IMR-90 (cell line): ENCODE results near the gene PRSS33. TPM values are rescaled to one million over a fixed set of nuclear protein-coding genes. Genes with fewer than 3 reads are reported as not detected.

Source experiments
- ATAC-seq: fragments of 200-7000 bp; cut with Tn5 transposase; 2 replicates; pipeline ENCODE4 v1.9.1; 2020; ENCODE audit warnings: low read depth, mild to moderate bottlenecking, moderate library complexity
- BruUV-seq: library from RNA; stranded (reverse); fragments of 400-500 nt; replicated peaks from 2 replicates; lab custom pipeline; 2021; lab: Mats Ljungman, UMichigan
- CTCF ChIA-PET: fragments of 300-600 bp; formaldehyde crosslinking; extraction: SDS; loops from one replicate; lab custom pipeline; 2021; ENCODE audit warnings: antibody characterized with exemption; lab: Yijun Ruan, JAX
- POLR2A ChIA-PET: fragments of 300-600 bp; sonication (Branson Sonifier 250); formaldehyde crosslinking; loops from one replicate; lab custom pipeline; 2022; ENCODE audit warnings: antibody characterized with exemption; ENCODE audit not compliant: unreplicated experiment; lab: Charles Lee
- DNase-seq: peaks from one replicate; pipeline ENCODE4 v3.0.0; 2013
- H2AFZ ChIP-seq: replicated peaks from 2 replicates; pipeline ENCODE3; 2013; ENCODE audit warnings: low read length, mild to moderate bottlenecking; ENCODE audit not compliant: poor library complexity
- H2AK5ac ChIP-seq: 2 replicates; pipeline ENCODE4 v1.6.1; 2013; ENCODE audit warnings: low read depth, low read length, inconsistent platforms
- H2AK9ac ChIP-seq: replicated peaks from 2 replicates; pipeline ENCODE3; 2013; ENCODE audit warnings: mild to moderate bottlenecking, low read depth, low read length, moderate library complexity; ENCODE audit not compliant: poor library complexity
- H2BK120ac ChIP-seq: 2 replicates; pipeline ENCODE4 v1.6.1; 2013; ENCODE audit warnings: low read depth, low read length, inconsistent platforms
- H2BK15ac ChIP-seq: 3 replicates; pipeline ENCODE4 v1.6.1; 2013; ENCODE audit warnings: low read depth, low read length, inconsistent platforms
- H2BK20ac ChIP-seq: 2 replicates; pipeline ENCODE4 v1.6.1; 2013; ENCODE audit warnings: low read depth, mild to moderate bottlenecking, inconsistent platforms, low read length, moderate library complexity
- H2BK5ac ChIP-seq: 2 replicates; pipeline ENCODE4 v1.6.1; 2013; ENCODE audit warnings: mild to moderate bottlenecking, low read depth, low read length, inconsistent platforms; ENCODE audit not compliant: poor library complexity, severe bottlenecking
- H3K14ac ChIP-seq: replicated peaks from 2 replicates; pipeline ENCODE4 v1.6.1; 2013; ENCODE audit warnings: low read depth, low read length, inconsistent platforms
- H3K18ac ChIP-seq: 2 replicates; pipeline ENCODE4 v1.6.1; 2013; ENCODE audit warnings: low read depth, low read length, control low read depth
- H3K23ac ChIP-seq: 2 replicates; pipeline ENCODE4 v1.6.1; 2013; ENCODE audit warnings: low read depth, low read length, inconsistent platforms
- H3K27ac ChIP-seq: 2 replicates; pipeline ENCODE4 v1.5.1; 2013; ENCODE audit warnings: mild to moderate bottlenecking, control low read depth, low read length; ENCODE audit not compliant: insufficient read depth
- H3K27me3 ChIP-seq: 2 replicates; pipeline ENCODE4 v1.6.1; 2013; ENCODE audit warnings: low read length; ENCODE audit not compliant: control insufficient read depth, insufficient read depth
- H3K36me3 ChIP-seq: 2 replicates; pipeline ENCODE4 v1.6.1; 2013; ENCODE audit warnings: low read length, mixed read lengths; ENCODE audit not compliant: control insufficient read depth, insufficient read depth
- H3K4ac ChIP-seq: 2 replicates; pipeline ENCODE4 v1.6.1; 2013; ENCODE audit warnings: low read depth, low read length, inconsistent platforms
- H3K4me1 ChIP-seq: 2 replicates; pipeline ENCODE4 v1.6.1; 2013; ENCODE audit warnings: low read length, mixed read lengths; ENCODE audit not compliant: control insufficient read depth, insufficient read depth
- H3K4me2 ChIP-seq: 2 replicates; pipeline ENCODE4 v1.6.1; 2013; ENCODE audit warnings: low read depth, mild to moderate bottlenecking, control low read depth, low read length, moderate library complexity
- H3K4me3 ChIP-seq: 2 replicates; pipeline ENCODE4 v1.5.1; 2013; ENCODE audit warnings: low read depth, mild to moderate bottlenecking, control low read depth, low read length, moderate library complexity; ENCODE audit not compliant: insufficient read depth
- H3K56ac ChIP-seq: 2 replicates; pipeline ENCODE4 v1.6.1; 2013; ENCODE audit warnings: low read length, inconsistent platforms; ENCODE audit not compliant: insufficient read depth; ENCODE audit errors: extremely low read depth
- H3K79me1 ChIP-seq, 2 experiments: 2 replicates each; pipeline ENCODE4 v1.6.1; 2013; ENCODE audit warnings: low read length in 2 of 2, inconsistent platforms in 1 of 2, low read depth in 1 of 2
- H3K9ac ChIP-seq: 2 replicates; pipeline ENCODE4 v1.6.1; 2013; ENCODE audit warnings: low read depth, low read length, control low read depth
- H3K9me1 ChIP-seq: 2 replicates; pipeline ENCODE4 v1.6.1; 2013; ENCODE audit warnings: low read length, inconsistent platforms; ENCODE audit not compliant: insufficient read depth
- H3K9me3 ChIP-seq: 2 replicates; pipeline ENCODE4 v1.6.1; 2013; ENCODE audit warnings: low read length; ENCODE audit not compliant: control insufficient read depth, insufficient read depth
- H4K20me1 ChIP-seq: 2 replicates; pipeline ENCODE4 v1.6.1; 2013; ENCODE audit warnings: low read length, inconsistent platforms; ENCODE audit not compliant: insufficient read depth
- H4K5ac ChIP-seq: 2 replicates; pipeline ENCODE4 v1.6.1; 2013; ENCODE audit warnings: mild to moderate bottlenecking, low read depth, low read length, control low read depth
- H4K8ac ChIP-seq, 2 experiments: 2 replicates each; pipeline ENCODE4 v1.6.1; 2013; ENCODE audit warnings: low read depth in 2 of 2, low read length in 2 of 2, control low read depth in 1 of 2, inconsistent platforms in 1 of 2
- H4K91ac ChIP-seq: 2 replicates; pipeline ENCODE4 v1.6.1; 2013; ENCODE audit warnings: low read depth, low read length, inconsistent platforms; ENCODE audit not compliant: insufficient read depth
- BHLHE40 ChIP-seq: fragments of 150-350 bp; IDR thresholded peaks from 2 replicates; pipeline ENCODE4 v1.6.1; 2016; ENCODE audit warnings: mild to moderate bottlenecking, low read depth, low read length
- MAFK ChIP-seq: IDR thresholded peaks from 2 replicates; pipeline ENCODE4 v1.6.1; 2012; ENCODE audit warnings: low read depth, low read length, improper control_type of control experiment
- RCOR1 ChIP-seq: IDR thresholded peaks from 2 replicates; pipeline ENCODE4 v1.6.1; 2012; ENCODE audit warnings: mild to moderate bottlenecking, low read length, improper control_type of control experiment; ENCODE audit not compliant: insufficient replicate concordance
- SMC3 ChIP-seq: fragments of 150-350 bp; IDR thresholded peaks from 2 replicates; pipeline ENCODE4 v1.6.1; 2016; ENCODE audit warnings: low read depth, mild to moderate bottlenecking, antibody characterized with exemption, low read length, moderate library complexity
- WGBS, 2 experiments: methylation state at CpG; one replicate each; pipeline versions ENCODE4 v1.1.5 to v1.1.7; 2013; ENCODE audit warnings: missing lambda C conversion rate in 2 of 2; ENCODE audit not compliant: insufficient read length in 1 of 2; ENCODE audit errors: extremely low coverage in 2 of 2; 5-methylcytosine and 5-hydroxymethylcytosine counted together
- dilution Hi-C: fragments of 300-500 bp; cut with HindIII; formaldehyde crosslinking; loops from one replicate; pipeline ENCODE4 v1.14.3; 2018; ENCODE audit warnings: low sequenced_read_pairs; ENCODE audit not compliant: unreplicated experiment
- in situ Hi-C: fragments of 300-500 bp; cut with MboI; formaldehyde crosslinking; loops from 3 replicates; pipeline ENCODE4 v1.14.3; 2019; ENCODE audit warnings: low sequenced_read_pairs, inconsistent platforms, mixed read lengths
- intact Hi-C: fragments of 100-400 bp; cut with micrococcal nuclease; formaldehyde crosslinking; loops from 2 replicates; pipeline ENCODE4 v1.10.0; 2022
- polyA plus RNA-seq, 3 experiments: library from polyadenylated mRNA; depleted of rRNA; stranded (reverse); fragments of >200 nt; gene quantifications; 2 replicates each; pipeline ENCODE4 v1.2.3, GENCODE V29; 2012; ENCODE audit warnings: low replicate concordance in 1 of 3
- total RNA-seq: library from RNA; depleted of rRNA; stranded (reverse); fragments of >200 nt; gene quantifications from 2 replicates; pipeline ENCODE4 v1.2.3, GENCODE V29; 2012

The PRSS33 gene
- total and polyA plus RNA-seq, 2 of the 4 experiments (the other 2 are of a cell fraction): not detected

DNA sequence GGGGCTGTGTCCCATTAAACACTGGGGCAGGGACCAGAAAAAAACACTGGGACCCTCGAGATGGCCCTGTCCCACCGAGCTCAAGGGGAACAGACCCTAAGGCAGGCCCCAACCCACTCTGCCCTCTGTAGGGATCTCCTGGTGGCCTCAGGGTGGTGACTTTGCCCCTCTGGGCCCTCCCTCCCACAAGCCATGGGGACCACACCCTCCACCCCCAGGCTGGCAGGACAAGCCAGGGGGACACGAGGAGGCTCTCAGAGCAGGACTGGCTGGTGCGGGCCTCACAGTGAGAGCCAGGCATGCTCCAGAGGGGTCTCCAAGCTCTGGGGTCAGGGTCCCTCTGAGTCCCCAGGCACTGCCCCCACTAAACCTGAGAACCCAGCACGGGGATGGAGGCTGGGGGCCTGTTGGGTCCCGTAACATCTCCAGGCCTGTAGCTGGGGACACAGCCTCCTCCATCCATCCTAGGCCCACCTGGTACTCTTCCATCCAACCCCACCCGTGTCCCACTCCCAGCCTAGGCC, 49.4 kb downstream of the PRSS33 start:
- no TSS peak for BruUV-seq
- intact Hi-C loops: no loop called here
- no peaks in the 10 kb centered on the region for H3K9me1 ChIP-seq
- in situ Hi-C loops: no loop called here
- no peak overlapping the region for H3K9ac ChIP-seq
- no peak overlapping the region for H3K4ac ChIP-seq
- no peak overlapping the region for H2AFZ ChIP-seq
- ChIA-PET POLR2A (no interaction called here), CTCF (no interaction called here)
- H3K36me3 ChIP-seq: no peaks in the 10 kb centered on the region
- no peak overlapping the region for H2AK9ac ChIP-seq
- no peak overlapping the region for H4K8ac ChIP-seq
- no peak overlapping the region for H3K4me3 ChIP-seq
- no peaks in the 10 kb centered on the region for H3K4me1 ChIP-seq
- no peaks in the 10 kb centered on the region for H3K9me3 ChIP-seq
- DNase-seq (no peak), ATAC-seq (no peak)
- H4K5ac ChIP-seq: no peak overlapping the region
- no peak overlapping the region for H2BK15ac ChIP-seq
- no peak overlapping the region for H3K56ac ChIP-seq
- H3K14ac ChIP-seq: no peak overlapping the region
- H2BK120ac ChIP-seq: no peak overlapping the region
- H3K27ac ChIP-seq: no peak overlapping the region
- no peaks in the 10 kb centered on the region for H4K20me1 ChIP-seq
- H3K4me2 ChIP-seq: no peak overlapping the region
- no peak overlapping the region for H2BK20ac ChIP-seq
- no peak overlapping the region for H2AK5ac ChIP-seq
- TF ChIP-seq MAFK: no peak
- no peak for TF ChIP-seq SMC3
- TF ChIP-seq RCOR1: no peak
- TF ChIP-seq BHLHE40: no peak
- H3K27me3 ChIP-seq: no peaks in the 10 kb centered on the region; the same call in 1 of the 2 replicates
- H3K18ac ChIP-seq: no peak overlapping the region
- no peak overlapping the region for H3K23ac ChIP-seq
- H4K91ac ChIP-seq: no peak overlapping the region
- WGBS, 2 experiments: 50% methylated on average over 1 of the region's 7 CpGs; no CpG with 5 or more reads in 1 of the 2 experiments
- dilution Hi-C loops: no loop called here
- no peak overlapping the region for H2BK5ac ChIP-seq
- H3K79me1 ChIP-seq: no peaks in the 10 kb centered on the region
